ENCODE measurements around the gene COBL.

DNA sequence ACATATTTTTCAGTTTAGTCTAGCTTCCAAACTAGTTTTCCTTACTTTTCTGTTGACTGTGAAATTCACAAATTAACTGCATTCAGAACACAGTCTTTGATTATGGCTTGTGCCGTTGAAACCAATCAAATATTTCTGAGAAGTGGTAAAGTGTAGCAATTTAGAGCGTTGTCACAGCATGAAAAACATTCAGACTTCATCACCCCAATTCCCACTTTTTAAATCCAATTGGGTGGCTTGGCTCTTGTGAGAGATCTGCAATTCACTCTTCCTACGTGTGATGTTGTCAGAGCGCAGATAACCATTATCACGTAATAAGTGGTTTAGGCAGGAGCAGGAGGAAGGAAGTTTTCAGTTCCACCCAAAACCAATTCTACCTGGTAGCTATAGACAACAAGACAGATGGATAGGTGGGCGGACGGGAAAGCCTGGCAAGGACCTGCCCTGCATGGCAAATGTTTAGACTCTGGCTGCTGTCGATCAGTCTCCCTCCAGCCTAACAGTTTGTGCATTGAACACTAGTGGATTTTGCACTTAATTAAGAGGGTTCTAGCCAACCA is 8.9 kb downstream of the COBL start:
- TF ChIP-seq CTCF (conservative IDR thresholded peaks at IDR 0.05; ENCODE audit: low read length) (no peak), EZH2phosphoT487 (IDR thresholded peaks at IDR 0.05; ENCODE audit: borderline replicate concordance) (no peak)

Measured in Loucy (cell line).